Liver (tissue), 3 donors: ENCODE results near the gene GMDS.

Experiments used
- CTCF ChIP-seq: fragments of 150-350 bp; IDR thresholded peaks from 2 replicates; pipeline ENCODE4 v1.5.1; 2017; ENCODE audit warnings: improper control_type of control experiment, low read depth, low read length; ENCODE audit not compliant: missing input control
- FOXA1 ChIP-seq: IDR thresholded peaks from 2 replicates; pipeline ENCODE4 v1.6.1; 2016; ENCODE audit warnings: antibody characterized with exemption
- GABPA ChIP-seq, 2 donors: IDR thresholded peaks in 1 of 2; conservative IDR thresholded peaks in 1 of 2; 2 replicates each; pipeline ENCODE4 v1.6.1; 2016; ENCODE audit warnings: antibody characterized with exemption in 2 of 2, mild to moderate bottlenecking in 1 of 2, moderate library complexity in 1 of 2
- HNF4A ChIP-seq, 2 donors: conservative IDR thresholded peaks; 2 replicates each; pipeline ENCODE4 v1.6.1; 2016; ENCODE audit warnings: antibody characterized with exemption in 2 of 2, mild to moderate bottlenecking in 2 of 2
- JUND ChIP-seq, 2 donors: IDR thresholded peaks; 2 replicates each; pipeline ENCODE4 v1.6.1; 2016; ENCODE audit warnings: antibody characterized with exemption in 2 of 2
- SP1 ChIP-seq: IDR thresholded peaks from 2 replicates; pipeline ENCODE4 v1.6.1; 2018; ENCODE audit warnings: antibody characterized with exemption, mild to moderate bottlenecking
- YY1 ChIP-seq: IDR thresholded peaks from 2 replicates; pipeline ENCODE4 v1.6.1; 2016; ENCODE audit warnings: antibody characterized with exemption, mild to moderate bottlenecking
- TF ChIP-seq, protein P1 (sequence below): IDR thresholded peaks from 2 replicates; pipeline ENCODE4 v1.6.1; 2016; ENCODE audit warnings: antibody characterized with exemption
- TF ChIP-seq, protein P2 (sequence below): IDR thresholded peaks from 2 replicates; pipeline ENCODE4 v1.6.1; 2016; ENCODE audit warnings: antibody characterized with exemption, mild to moderate bottlenecking
- donor health status: healthy.
- donor health status: healthy.

GRCh38 chr6:2257363-2257762 is 12.0 kb upstream of the GMDS start:
- TF ChIP-seq, protein P1, sequence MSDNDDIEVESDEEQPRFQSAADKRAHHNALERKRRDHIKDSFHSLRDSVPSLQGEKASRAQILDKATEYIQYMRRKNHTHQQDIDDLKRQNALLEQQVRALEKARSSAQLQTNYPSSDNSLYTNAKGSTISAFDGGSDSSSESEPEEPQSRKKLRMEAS = no peak
- TF ChIP-seq CTCF (no peak), JUND (IDR thresholded peaks at IDR 0.05) (no peak), YY1 (no peak), FOXA1 (no peak), SP1 (no peak), HNF4A (conservative IDR thresholded peaks at IDR 0.05) (no peak), GABPA (IDR thresholded peaks at IDR 0.05 in 1 of 2, conservative IDR thresholded peaks at IDR 0.05 in 1 of 2) (no peak)
- TF ChIP-seq, protein P2, sequence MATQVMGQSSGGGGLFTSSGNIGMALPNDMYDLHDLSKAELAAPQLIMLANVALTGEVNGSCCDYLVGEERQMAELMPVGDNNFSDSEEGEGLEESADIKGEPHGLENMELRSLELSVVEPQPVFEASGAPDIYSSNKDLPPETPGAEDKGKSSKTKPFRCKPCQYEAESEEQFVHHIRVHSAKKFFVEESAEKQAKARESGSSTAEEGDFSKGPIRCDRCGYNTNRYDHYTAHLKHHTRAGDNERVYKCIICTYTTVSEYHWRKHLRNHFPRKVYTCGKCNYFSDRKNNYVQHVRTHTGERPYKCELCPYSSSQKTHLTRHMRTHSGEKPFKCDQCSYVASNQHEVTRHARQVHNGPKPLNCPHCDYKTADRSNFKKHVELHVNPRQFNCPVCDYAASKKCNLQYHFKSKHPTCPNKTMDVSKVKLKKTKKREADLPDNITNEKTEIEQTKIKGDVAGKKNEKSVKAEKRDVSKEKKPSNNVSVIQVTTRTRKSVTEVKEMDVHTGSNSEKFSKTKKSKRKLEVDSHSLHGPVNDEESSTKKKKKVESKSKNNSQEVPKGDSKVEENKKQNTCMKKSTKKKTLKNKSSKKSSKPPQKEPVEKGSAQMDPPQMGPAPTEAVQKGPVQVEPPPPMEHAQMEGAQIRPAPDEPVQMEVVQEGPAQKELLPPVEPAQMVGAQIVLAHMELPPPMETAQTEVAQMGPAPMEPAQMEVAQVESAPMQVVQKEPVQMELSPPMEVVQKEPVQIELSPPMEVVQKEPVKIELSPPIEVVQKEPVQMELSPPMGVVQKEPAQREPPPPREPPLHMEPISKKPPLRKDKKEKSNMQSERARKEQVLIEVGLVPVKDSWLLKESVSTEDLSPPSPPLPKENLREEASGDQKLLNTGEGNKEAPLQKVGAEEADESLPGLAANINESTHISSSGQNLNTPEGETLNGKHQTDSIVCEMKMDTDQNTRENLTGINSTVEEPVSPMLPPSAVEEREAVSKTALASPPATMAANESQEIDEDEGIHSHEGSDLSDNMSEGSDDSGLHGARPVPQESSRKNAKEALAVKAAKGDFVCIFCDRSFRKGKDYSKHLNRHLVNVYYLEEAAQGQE = no peak
